SU-DHL-6 (cell line): ENCODE results near the gene ROR1.

Experiments
- EZH2phosphoT487 ChIP-seq: fragments of 200-600 bp; sonication (generic), shearing (Covaris generic); conservative IDR thresholded peaks from 2 replicates; pipeline ENCODE4 v1.6.1; 2018; ENCODE audit warnings: mild to moderate bottlenecking, antibody characterized with exemption, low read length, moderate library complexity, mixed read lengths
- TF ChIP-seq, protein P1 (sequence below): fragments of 200-600 bp; sonication (generic); IDR thresholded peaks from one replicate; pipeline ENCODE4 v1.5.1; 2017; ENCODE audit warnings: antibody characterized with exemption, mild to moderate bottlenecking, low read length, moderate library complexity; ENCODE audit not compliant: insufficient read depth, poor library complexity, severe bottlenecking

DNA sequence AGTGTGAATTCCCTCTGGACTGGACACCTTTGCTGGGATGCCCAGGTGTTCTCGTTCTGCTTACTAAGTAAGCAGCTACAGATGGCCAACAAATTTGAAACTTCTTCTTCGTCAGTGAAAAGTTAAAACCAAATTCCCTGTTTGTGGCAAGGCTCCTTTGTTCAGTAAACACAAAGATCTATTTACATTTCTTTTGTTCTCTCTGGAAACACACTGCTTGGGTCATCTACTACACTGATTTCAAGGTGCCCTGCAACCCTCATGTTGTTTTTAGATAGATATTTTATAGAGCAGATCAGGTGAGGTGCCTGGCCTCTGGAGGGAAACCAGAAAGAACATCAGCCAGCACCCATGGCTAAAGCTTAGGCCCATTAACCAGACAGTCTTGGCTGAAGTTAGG is 272.4 kb downstream of the ROR1 start:
- TF ChIP-seq, protein P1, sequence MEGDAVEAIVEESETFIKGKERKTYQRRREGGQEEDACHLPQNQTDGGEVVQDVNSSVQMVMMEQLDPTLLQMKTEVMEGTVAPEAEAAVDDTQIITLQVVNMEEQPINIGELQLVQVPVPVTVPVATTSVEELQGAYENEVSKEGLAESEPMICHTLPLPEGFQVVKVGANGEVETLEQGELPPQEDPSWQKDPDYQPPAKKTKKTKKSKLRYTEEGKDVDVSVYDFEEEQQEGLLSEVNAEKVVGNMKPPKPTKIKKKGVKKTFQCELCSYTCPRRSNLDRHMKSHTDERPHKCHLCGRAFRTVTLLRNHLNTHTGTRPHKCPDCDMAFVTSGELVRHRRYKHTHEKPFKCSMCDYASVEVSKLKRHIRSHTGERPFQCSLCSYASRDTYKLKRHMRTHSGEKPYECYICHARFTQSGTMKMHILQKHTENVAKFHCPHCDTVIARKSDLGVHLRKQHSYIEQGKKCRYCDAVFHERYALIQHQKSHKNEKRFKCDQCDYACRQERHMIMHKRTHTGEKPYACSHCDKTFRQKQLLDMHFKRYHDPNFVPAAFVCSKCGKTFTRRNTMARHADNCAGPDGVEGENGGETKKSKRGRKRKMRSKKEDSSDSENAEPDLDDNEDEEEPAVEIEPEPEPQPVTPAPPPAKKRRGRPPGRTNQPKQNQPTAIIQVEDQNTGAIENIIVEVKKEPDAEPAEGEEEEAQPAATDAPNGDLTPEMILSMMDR: no peak
- TF ChIP-seq EZH2phosphoT487: no peak
